Epithelial cell of esophagus (primary cell): Measurements from ENCODE around the gene EXOC3L1.

Source experiments
- DNase-seq: peaks from one replicate; pipeline ENCODE4 v3.0.0; 2010; ENCODE audit warnings: low read depth
- H3K4me3 ChIP-seq: 2 replicates; pipeline ENCODE4 v1.5.1; 2011; ENCODE audit warnings: mild to moderate bottlenecking, low read length, control low read depth
- CTCF ChIP-seq: IDR thresholded peaks from 2 replicates; pipeline ENCODE4 v1.5.1; 2011; ENCODE audit warnings: low read depth, mild to moderate bottlenecking, low read length, control low read depth, inconsistent platforms; ENCODE audit not compliant: insufficient read depth; ENCODE audit errors: missing control alignments

EXOC3L1 gene

GRCh38 chr16:67145746-67146145 is 44.2 kb downstream of the EXOC3L1 start:
- no peak for DNase-seq
- TF ChIP-seq CTCF: no peak
- no peak overlapping the region for H3K4me3 ChIP-seq

DNA sequence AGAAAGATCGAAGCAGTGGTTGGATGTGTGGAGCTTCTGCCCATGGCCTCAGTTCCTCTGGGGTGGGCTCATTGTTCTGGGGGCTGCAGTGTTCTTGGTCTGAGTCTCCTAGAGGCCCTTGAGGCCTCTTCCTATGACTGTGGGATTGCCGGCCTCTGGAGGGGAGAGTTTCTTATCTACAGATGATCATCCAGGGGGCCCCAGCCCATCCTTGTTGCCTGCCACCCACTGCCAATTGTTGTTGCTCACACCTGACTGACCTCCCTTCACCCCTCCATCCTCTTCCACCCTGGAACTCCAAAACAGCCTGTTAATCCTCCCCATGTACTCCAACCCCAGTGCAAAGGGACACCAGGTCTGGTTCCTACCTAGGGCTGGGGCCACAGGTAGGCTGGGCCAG is 45.0 kb downstream of the EXOC3L1 start:
- TF ChIP-seq CTCF: no peak
- no peak overlapping the region for H3K4me3 ChIP-seq
- DNase-seq: no peak

DNA sequence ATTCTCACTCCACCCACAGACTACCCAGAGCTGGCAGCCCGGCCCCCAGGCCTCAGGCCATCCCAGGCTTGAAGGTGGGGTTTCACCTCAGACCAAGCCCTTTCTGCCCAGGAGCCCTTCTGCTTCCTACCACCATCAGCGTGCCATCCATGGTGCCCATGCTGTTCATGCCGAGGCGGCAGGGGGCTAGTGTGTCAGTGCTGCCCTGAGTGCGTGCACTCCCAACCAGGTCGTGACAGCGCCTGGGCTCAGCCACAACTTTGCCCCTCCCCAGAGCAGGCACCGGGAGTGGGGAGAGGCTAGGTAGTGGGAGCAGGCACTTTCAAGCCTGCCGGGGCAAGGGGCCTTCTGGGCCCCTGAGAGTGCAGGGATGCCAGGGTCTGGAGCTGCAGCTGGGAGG is 47.6 kb downstream of the EXOC3L1 start:
- no peak for DNase-seq
- no peak for TF ChIP-seq CTCF
- no peak overlapping the region for H3K4me3 ChIP-seq

GRCh38 chr16:67141391-67141790 is 48.5 kb downstream of the EXOC3L1 start:
- H3K4me3 ChIP-seq: no peak overlapping the region
- TF ChIP-seq CTCF: no peak
- DNase-seq: no peak

DNA sequence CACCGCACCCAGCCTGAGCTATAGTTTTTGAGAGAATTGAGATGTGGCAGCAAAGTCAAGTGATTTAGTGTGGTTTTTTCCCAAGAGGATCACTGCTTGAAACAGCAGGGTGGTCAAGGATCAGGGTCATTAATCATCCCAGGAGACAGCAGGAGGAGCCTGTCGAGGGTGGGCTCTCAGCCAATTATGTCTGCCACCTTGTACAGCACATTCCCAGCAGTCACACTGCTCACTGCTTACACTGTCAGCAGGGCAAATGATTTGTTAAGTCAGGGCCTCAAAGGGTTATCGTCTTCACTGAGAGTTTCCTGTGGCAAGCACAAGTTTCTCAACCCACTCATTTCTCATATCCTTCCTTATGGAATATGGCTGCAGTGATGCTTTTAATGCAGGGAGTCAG is 52.3 kb downstream of the EXOC3L1 start:
- no peak overlapping the region for H3K4me3 ChIP-seq
- DNase-seq: no peak
- no peak for TF ChIP-seq CTCF
